ENCODE data around the gene C2.

C2 gene

DNA sequence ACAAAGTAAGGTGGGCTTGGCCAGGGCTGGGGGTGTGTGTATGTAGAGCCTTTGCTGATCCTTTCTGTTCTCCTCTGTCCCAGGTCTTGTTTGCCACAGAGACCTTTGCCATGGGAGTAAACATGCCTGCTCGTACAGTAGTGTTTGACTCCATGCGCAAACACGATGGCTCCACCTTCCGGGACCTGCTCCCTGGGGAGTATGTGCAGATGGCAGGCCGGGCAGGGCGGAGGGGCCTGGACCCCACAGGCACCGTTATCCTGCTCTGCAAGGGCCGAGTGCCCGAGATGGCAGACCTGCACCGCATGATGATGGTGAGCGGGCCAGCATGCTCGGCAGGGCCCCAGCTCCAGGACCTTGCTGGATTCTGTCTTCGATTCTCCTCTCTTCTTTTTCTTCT is 38.2 kb downstream of the C2 start:
- no peak for ATAC-seq
- TF ChIP-seq ISL1 (CRISPR knock-in tag; IDR thresholded peaks at IDR 0.05) (no peak), ARNTL (CRISPR knock-in tag; IDR thresholded peaks at IDR 0.05; ENCODE audit: borderline replicate concordance, low read depth) (no peak), ZNF8 (CRISPR knock-in tag; IDR thresholded peaks at IDR 0.05) (no peak), TOX (CRISPR knock-in tag; IDR thresholded peaks at IDR 0.05; ENCODE audit: borderline replicate concordance) (no peak), CSDC2 (CRISPR knock-in tag; IDR thresholded peaks at IDR 0.05) (no peak), PPARA (CRISPR knock-in tag; IDR thresholded peaks at IDR 0.05; ENCODE audit: borderline replicate concordance) (no peak), BACH2 (CRISPR knock-in tag; IDR thresholded peaks at IDR 0.05; ENCODE audit: borderline replicate concordance) (no peak), ZFP30 (CRISPR knock-in tag; IDR thresholded peaks at IDR 0.05) (no peak), OSR1 (CRISPR knock-in tag; IDR thresholded peaks at IDR 0.05) (no peak), RARB (CRISPR knock-in tag; IDR thresholded peaks at IDR 0.05) (no peak), ZC3H10 (CRISPR knock-in tag; IDR thresholded peaks at IDR 0.05) (no peak), ZFP3 (CRISPR knock-in tag; IDR thresholded peaks at IDR 0.05) (no peak), ZNF565 (CRISPR knock-in tag; conservative IDR thresholded peaks at IDR 0.05; ENCODE audit: low read depth) (no peak), TCF4 (CRISPR knock-in tag; IDR thresholded peaks at IDR 0.05; ENCODE audit: borderline replicate concordance) (no peak)
- TF ChIP-seq, protein P1, sequence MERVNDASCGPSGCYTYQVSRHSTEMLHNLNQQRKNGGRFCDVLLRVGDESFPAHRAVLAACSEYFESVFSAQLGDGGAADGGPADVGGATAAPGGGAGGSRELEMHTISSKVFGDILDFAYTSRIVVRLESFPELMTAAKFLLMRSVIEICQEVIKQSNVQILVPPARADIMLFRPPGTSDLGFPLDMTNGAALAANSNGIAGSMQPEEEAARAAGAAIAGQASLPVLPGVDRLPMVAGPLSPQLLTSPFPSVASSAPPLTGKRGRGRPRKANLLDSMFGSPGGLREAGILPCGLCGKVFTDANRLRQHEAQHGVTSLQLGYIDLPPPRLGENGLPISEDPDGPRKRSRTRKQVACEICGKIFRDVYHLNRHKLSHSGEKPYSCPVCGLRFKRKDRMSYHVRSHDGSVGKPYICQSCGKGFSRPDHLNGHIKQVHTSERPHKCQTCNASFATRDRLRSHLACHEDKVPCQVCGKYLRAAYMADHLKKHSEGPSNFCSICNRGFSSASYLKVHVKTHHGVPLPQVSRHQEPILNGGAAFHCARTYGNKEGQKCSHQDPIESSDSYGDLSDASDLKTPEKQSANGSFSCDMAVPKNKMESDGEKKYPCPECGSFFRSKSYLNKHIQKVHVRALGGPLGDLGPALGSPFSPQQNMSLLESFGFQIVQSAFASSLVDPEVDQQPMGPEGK (CRISPR knock-in tag; IDR thresholded peaks at IDR 0.05; ENCODE audit: borderline replicate concordance) = no peak

DNA sequence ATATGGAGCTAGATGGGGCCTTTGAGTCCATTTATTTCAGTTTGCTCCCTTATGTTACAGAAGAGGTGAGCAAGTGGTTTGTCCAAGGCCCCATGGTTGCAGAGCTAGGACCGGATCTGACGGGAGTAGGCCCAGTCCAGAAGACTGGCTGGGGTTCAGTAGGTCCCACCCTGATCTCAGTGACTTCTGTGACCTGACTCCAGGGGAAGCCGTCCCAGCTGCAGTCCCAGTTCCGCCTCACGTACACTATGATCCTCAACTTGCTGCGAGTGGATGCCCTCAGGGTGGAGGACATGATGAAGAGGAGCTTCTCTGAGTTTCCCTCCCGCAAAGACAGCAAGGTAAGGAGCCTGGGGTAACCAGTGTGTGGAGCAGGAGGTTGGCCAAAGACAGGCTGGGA is 39.0 kb downstream of the C2 start:
- no peak for TF ChIP-seq TCF4 (CRISPR knock-in tag; IDR thresholded peaks at IDR 0.05; ENCODE audit: borderline replicate concordance)
- TF ChIP-seq ZC3H10 (CRISPR knock-in tag; IDR thresholded peaks at IDR 0.05) = no peak
- no peak for TF ChIP-seq ZFP30 (CRISPR knock-in tag; IDR thresholded peaks at IDR 0.05)
- TF ChIP-seq, protein P2, sequence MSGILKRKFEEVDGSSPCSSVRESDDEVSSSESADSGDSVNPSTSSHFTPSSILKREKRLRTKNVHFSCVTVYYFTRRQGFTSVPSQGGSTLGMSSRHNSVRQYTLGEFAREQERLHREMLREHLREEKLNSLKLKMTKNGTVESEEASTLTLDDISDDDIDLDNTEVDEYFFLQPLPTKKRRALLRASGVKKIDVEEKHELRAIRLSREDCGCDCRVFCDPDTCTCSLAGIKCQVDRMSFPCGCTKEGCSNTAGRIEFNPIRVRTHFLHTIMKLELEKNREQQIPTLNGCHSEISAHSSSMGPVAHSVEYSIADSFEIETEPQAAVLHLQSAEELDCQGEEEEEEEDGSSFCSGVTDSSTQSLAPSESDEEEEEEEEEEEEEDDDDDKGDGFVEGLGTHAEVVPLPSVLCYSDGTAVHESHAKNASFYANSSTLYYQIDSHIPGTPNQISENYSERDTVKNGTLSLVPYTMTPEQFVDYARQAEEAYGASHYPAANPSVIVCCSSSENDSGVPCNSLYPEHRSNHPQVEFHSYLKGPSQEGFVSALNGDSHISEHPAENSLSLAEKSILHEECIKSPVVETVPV (CRISPR knock-in tag; IDR thresholded peaks at IDR 0.05) = no peak
- TF ChIP-seq ZNF565 (CRISPR knock-in tag; conservative IDR thresholded peaks at IDR 0.05; ENCODE audit: low read depth) = no peak
- TF ChIP-seq, protein P3, sequence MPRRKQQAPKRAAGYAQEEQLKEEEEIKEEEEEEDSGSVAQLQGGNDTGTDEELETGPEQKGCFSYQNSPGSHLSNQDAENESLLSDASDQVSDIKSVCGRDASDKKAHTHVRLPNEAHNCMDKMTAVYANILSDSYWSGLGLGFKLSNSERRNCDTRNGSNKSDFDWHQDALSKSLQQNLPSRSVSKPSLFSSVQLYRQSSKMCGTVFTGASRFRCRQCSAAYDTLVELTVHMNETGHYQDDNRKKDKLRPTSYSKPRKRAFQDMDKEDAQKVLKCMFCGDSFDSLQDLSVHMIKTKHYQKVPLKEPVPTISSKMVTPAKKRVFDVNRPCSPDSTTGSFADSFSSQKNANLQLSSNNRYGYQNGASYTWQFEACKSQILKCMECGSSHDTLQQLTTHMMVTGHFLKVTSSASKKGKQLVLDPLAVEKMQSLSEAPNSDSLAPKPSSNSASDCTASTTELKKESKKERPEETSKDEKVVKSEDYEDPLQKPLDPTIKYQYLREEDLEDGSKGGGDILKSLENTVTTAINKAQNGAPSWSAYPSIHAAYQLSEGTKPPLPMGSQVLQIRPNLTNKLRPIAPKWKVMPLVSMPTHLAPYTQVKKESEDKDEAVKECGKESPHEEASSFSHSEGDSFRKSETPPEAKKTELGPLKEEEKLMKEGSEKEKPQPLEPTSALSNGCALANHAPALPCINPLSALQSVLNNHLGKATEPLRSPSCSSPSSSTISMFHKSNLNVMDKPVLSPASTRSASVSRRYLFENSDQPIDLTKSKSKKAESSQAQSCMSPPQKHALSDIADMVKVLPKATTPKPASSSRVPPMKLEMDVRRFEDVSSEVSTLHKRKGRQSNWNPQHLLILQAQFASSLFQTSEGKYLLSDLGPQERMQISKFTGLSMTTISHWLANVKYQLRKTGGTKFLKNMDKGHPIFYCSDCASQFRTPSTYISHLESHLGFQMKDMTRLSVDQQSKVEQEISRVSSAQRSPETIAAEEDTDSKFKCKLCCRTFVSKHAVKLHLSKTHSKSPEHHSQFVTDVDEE (CRISPR knock-in tag; IDR thresholded peaks at IDR 0.05) = no peak
- TF ChIP-seq ISL1 (CRISPR knock-in tag; IDR thresholded peaks at IDR 0.05) = no peak
- no peak for TF ChIP-seq ARNTL (CRISPR knock-in tag; IDR thresholded peaks at IDR 0.05; ENCODE audit: borderline replicate concordance, low read depth)
- TF ChIP-seq GLIS3 (CRISPR knock-in tag; IDR thresholded peaks at IDR 0.05) = no peak
- TF ChIP-seq, protein P1 (CRISPR knock-in tag; IDR thresholded peaks at IDR 0.05; ENCODE audit: borderline replicate concordance) = no peak
- TF ChIP-seq TOX (CRISPR knock-in tag; IDR thresholded peaks at IDR 0.05; ENCODE audit: borderline replicate concordance) = no peak
- TF ChIP-seq, protein P4, sequence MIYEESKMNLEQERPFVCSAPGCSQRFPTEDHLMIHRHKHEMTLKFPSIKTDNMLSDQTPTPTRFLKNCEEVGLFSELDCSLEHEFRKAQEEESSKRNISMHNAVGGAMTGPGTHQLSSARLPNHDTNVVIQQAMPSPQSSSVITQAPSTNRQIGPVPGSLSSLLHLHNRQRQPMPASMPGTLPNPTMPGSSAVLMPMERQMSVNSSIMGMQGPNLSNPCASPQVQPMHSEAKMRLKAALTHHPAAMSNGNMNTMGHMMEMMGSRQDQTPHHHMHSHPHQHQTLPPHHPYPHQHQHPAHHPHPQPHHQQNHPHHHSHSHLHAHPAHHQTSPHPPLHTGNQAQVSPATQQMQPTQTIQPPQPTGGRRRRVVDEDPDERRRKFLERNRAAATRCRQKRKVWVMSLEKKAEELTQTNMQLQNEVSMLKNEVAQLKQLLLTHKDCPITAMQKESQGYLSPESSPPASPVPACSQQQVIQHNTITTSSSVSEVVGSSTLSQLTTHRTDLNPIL (CRISPR knock-in tag; IDR thresholded peaks at IDR 0.05; ENCODE audit: low read depth) = no peak
- TF ChIP-seq PPARA (CRISPR knock-in tag; IDR thresholded peaks at IDR 0.05; ENCODE audit: borderline replicate concordance) = no peak
- no peak for TF ChIP-seq ZFP3 (CRISPR knock-in tag; IDR thresholded peaks at IDR 0.05)
- no peak for TF ChIP-seq RARB (CRISPR knock-in tag; IDR thresholded peaks at IDR 0.05)
- TF ChIP-seq ESRRG (CRISPR knock-in tag; IDR thresholded peaks at IDR 0.05) = no peak
- TF ChIP-seq SNAI2 (CRISPR knock-in tag; IDR thresholded peaks at IDR 0.05) = no peak
- no peak for ATAC-seq

Data from SK-N-SH treated with all-trans-retinoic acid at 6 μM for 48 hours (cell line).